Neural cell (in vitro differentiated cells): ENCODE data around the gene HS6ST2. TPM values are rescaled to one million over a fixed set of nuclear protein-coding genes. Genes with fewer than 3 reads are reported as not detected.

ENCODE experiments used
- H2AFZ ChIP-seq: fragments of 200-600, 300-800 bp; sonication (generic), shearing (Covaris generic); 2 replicates; pipeline ENCODE4 v1.6.0; 2014; ENCODE audit warnings: low read depth, mild to moderate bottlenecking, antibody characterized with exemption, low read length, moderate library complexity
- H3F3A ChIP-seq: fragments of 200-600 bp; shearing (Covaris generic); 2 replicates; pipeline ENCODE4 v1.6.1; 2016; ENCODE audit warnings: mild to moderate bottlenecking, moderate library complexity, mixed read lengths, antibody characterized with exemption, low read length; ENCODE audit not compliant: insufficient read depth, poor library complexity, severe bottlenecking
- H3K27ac ChIP-seq: fragments of 200-600, 300-800 bp; sonication (generic), shearing (Covaris generic); 2 replicates; pipeline ENCODE4 v1.5.1; 2014; ENCODE audit warnings: mild to moderate bottlenecking, low read length, moderate library complexity
- H3K27me3 ChIP-seq: fragments of 300-800, 200-600 bp; sonication (generic), shearing (Covaris generic); 2 replicates; pipeline ENCODE4 v1.6.0; 2014; ENCODE audit warnings: mild to moderate bottlenecking, low read depth, low read length, moderate library complexity; ENCODE audit not compliant: insufficient read depth
- H3K36me3 ChIP-seq: fragments of 300-800, 200-600 bp; sonication (generic), shearing (Covaris generic); 2 replicates; pipeline ENCODE4 v1.5.1; 2014; ENCODE audit warnings: mild to moderate bottlenecking, antibody characterized with exemption, low read length, moderate library complexity; ENCODE audit not compliant: insufficient read depth
- H3K4me2 ChIP-seq: fragments of 300-800, 200-600 bp; sonication (generic), shearing (Covaris generic); 2 replicates; pipeline ENCODE4 v1.6.0; 2014; ENCODE audit warnings: mild to moderate bottlenecking, low read length
- H3K4me3 ChIP-seq: fragments of 300-800, 200-600 bp; sonication (generic), shearing (Covaris generic); 2 replicates; pipeline ENCODE4 v1.5.1; 2014; ENCODE audit warnings: mild to moderate bottlenecking, low read length, moderate library complexity
- H3K79me2 ChIP-seq: fragments of 200-600 bp; shearing (Covaris generic); replicated peaks from 2 replicates; pipeline ENCODE4 v1.6.0; 2014; ENCODE audit warnings: mild to moderate bottlenecking, low read length, moderate library complexity; ENCODE audit not compliant: insufficient read depth
- H3K9ac ChIP-seq: fragments of 300-800, 200-600 bp; sonication (generic), shearing (Covaris generic); 2 replicates; pipeline ENCODE4 v1.6.1; 2016; ENCODE audit warnings: mild to moderate bottlenecking, low read length, mixed read lengths
- H3K9me2 ChIP-seq: fragments of 200-600 bp; shearing (Covaris generic); 2 replicates; pipeline ENCODE4 v1.6.1; 2016; ENCODE audit warnings: mild to moderate bottlenecking, low read length, mixed read lengths; ENCODE audit not compliant: insufficient read depth
- H3K9me3 ChIP-seq: fragments of 200-600, 300-800 bp; sonication (generic), shearing (Covaris generic); 2 replicates; pipeline ENCODE4 v1.6.1; 2016; ENCODE audit warnings: mild to moderate bottlenecking, mixed run types, low read length, moderate library complexity, mixed read lengths
- H4K20me1 ChIP-seq: fragments of 200-600 bp; shearing (Covaris generic); 2 replicates; pipeline ENCODE4 v1.6.1; 2016; ENCODE audit warnings: mild to moderate bottlenecking, mixed run types; ENCODE audit not compliant: insufficient read depth
- EP300 ChIP-seq: fragments of 450-650 bp; conservative IDR thresholded peaks from 2 replicates; pipeline ENCODE4 v1.6.1; 2014; ENCODE audit warnings: antibody characterized with exemption, mild to moderate bottlenecking, moderate library complexity; ENCODE audit not compliant: poor library complexity, severe bottlenecking
- EZH2 ChIP-seq: fragments of 200-600, 300-800 bp; shearing (Covaris generic), sonication (generic); IDR thresholded peaks from 2 replicates; pipeline ENCODE4 v1.6.1; 2014; ENCODE audit warnings: antibody characterized with exemption, low read length, borderline replicate concordance, mild to moderate bottlenecking; ENCODE audit not compliant: insufficient read depth, poor library complexity, severe bottlenecking
- MXI1 ChIP-seq: fragments of 450-650 bp; conservative IDR thresholded peaks from 2 replicates; pipeline ENCODE4 v1.6.1; 2014; ENCODE audit warnings: antibody characterized with exemption, mild to moderate bottlenecking; ENCODE audit not compliant: poor library complexity, severe bottlenecking
- POLR2AphosphoS5 ChIP-seq: IDR thresholded peaks from 2 replicates; pipeline ENCODE4 v1.6.1; 2012
- RAD21 ChIP-seq: fragments of 450-650 bp; conservative IDR thresholded peaks from 2 replicates; pipeline ENCODE4 v1.6.1; 2014; ENCODE audit warnings: antibody characterized with exemption, mild to moderate bottlenecking, moderate library complexity
- REST ChIP-seq: IDR thresholded peaks from 2 replicates; pipeline ENCODE4 v1.6.1; 2012; ENCODE audit warnings: borderline replicate concordance
- SMC3 ChIP-seq: fragments of 450-650 bp; conservative IDR thresholded peaks from 2 replicates; pipeline ENCODE4 v1.6.1; 2014; ENCODE audit warnings: antibody characterized with exemption, mild to moderate bottlenecking, moderate library complexity; ENCODE audit not compliant: poor library complexity
- TAF1 ChIP-seq: IDR thresholded peaks from 2 replicates; pipeline ENCODE4 v1.6.1; 2012; ENCODE audit warnings: low read depth
- polyA plus RNA-seq: library from polyadenylated mRNA; depleted of rRNA; stranded (reverse); fragments of >200 nt; gene quantifications from 2 replicates; pipeline ENCODE4 v1.2.3, GENCODE V29; 2014
- TF ChIP-seq, protein P1 (sequence below): fragments of 450-650 bp; IDR thresholded peaks from 2 replicates; pipeline ENCODE4 v1.5.1; 2014; ENCODE audit warnings: antibody characterized with exemption, mild to moderate bottlenecking, moderate library complexity; ENCODE audit not compliant: poor library complexity, severe bottlenecking

Gene HS6ST2
- polyA plus RNA-seq, 1 donor from 2014 or later, result 43.0 TPM

GRCh38 chrX:132689612-132690563, 268.5 kb downstream of the HS6ST2 start:
- H3K27me3 ChIP-seq, result no peaks in the 10 kb centered on the region
- no peaks in the 10 kb centered on the region for H3F3A ChIP-seq

DNA sequence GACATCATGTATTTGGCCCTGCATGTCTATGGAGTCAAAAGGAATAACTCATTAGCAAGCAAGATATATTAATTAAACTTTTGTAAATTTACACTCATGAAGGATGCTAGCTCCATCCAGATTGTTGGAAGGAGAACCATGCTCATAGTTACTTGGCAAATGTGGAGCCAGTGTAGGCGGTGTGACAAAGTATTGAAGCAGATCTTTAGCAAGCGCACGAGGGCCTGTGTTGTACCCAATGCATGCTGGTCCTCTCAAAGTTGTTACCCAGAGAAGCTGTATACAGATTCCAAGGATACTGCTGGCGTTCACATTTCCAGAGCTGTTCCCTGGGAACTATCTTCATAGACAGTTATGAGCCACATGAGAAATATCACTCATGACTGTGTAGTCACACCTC, 273.2 kb downstream of the HS6ST2 start:
- no peaks in the 10 kb centered on the region for H3K9me2 ChIP-seq
- no peaks in the 10 kb centered on the region for H3K27me3 ChIP-seq
- TF ChIP-seq REST, result no peak
- TF ChIP-seq RAD21, result no peak
- TF ChIP-seq, protein P1, sequence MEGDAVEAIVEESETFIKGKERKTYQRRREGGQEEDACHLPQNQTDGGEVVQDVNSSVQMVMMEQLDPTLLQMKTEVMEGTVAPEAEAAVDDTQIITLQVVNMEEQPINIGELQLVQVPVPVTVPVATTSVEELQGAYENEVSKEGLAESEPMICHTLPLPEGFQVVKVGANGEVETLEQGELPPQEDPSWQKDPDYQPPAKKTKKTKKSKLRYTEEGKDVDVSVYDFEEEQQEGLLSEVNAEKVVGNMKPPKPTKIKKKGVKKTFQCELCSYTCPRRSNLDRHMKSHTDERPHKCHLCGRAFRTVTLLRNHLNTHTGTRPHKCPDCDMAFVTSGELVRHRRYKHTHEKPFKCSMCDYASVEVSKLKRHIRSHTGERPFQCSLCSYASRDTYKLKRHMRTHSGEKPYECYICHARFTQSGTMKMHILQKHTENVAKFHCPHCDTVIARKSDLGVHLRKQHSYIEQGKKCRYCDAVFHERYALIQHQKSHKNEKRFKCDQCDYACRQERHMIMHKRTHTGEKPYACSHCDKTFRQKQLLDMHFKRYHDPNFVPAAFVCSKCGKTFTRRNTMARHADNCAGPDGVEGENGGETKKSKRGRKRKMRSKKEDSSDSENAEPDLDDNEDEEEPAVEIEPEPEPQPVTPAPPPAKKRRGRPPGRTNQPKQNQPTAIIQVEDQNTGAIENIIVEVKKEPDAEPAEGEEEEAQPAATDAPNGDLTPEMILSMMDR, result no peak
- TF ChIP-seq TAF1, result no peak
- no peak for TF ChIP-seq EZH2
- no peak for TF ChIP-seq POLR2AphosphoS5

More at GRCh38 chrX:132689612-132690563, 268.5 kb downstream of the HS6ST2 start:
- Histone ChIP-seq H4K20me1 (no peaks in the 10 kb centered on the region), H3K36me3 (no peaks in the 10 kb centered on the region), H3K79me2 (no peaks in the 10 kb centered on the region), H3K9me2 (no peaks in the 10 kb centered on the region), H3K4me3 (no peak overlapping the region), H3K9ac (no peak overlapping the region), H3K9me3 (no peaks in the 10 kb centered on the region), H3K27ac (no peak overlapping the region), H3K4me2 (no peak overlapping the region), H2AFZ (no peak overlapping the region)
- TF ChIP-seq MXI1 (no peak), RAD21 (no peak), TAF1 (no peak), EP300 (no peak), EZH2 (no peak), POLR2AphosphoS5 (no peak), SMC3 (no peak), REST (no peak)
- TF ChIP-seq, protein P1, result no peak

More for the DNA sequence above, 273.2 kb downstream of the HS6ST2 start:
- no peak overlapping the region for H3K4me2 ChIP-seq
- H3K4me3 ChIP-seq, result no peak overlapping the region
- H2AFZ ChIP-seq, result no peak overlapping the region
- H4K20me1 ChIP-seq, result no peaks in the 10 kb centered on the region
- H3K27ac ChIP-seq, result peak overlapping the region; percentile 28
- no peaks in the 10 kb centered on the region for H3K9me3 ChIP-seq
- H3K36me3 ChIP-seq, result no peaks in the 10 kb centered on the region
- no peaks in the 10 kb centered on the region for H3F3A ChIP-seq
- no peak overlapping the region for H3K9ac ChIP-seq
- no peaks in the 10 kb centered on the region for H3K79me2 ChIP-seq
